Measurements from ENCODE around the gene NECAB2.

Gene NECAB2

DNA sequence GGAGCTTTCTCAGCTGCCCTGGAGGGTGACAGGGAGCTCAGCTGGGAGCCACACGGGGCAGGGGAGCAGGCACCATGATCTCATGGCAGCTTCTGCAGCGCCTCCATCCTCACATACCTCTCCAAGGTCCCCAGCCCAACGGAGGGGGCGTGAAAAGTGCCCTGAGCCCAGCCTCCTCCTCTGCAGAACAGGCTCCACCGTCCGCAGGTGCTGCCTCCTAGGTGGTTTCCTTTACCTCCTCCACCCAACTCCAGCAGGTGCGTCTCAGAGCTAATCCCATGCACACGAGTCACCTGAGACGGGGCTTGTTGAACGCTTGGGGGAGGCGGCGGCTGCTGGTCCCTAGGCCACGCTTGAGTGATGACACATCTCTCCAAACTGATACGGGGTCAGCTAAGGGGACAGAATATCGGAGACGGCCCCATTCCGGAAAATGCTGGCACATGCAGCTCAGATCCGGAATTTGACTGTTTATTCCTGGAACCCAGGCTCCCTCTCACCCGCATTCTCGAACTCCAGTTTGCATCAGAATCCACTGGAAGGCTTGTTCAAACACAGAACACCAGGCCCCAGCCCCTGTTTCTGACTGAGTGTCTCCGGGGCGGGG is 74.9 kb downstream of the NECAB2 start:
- DNase-seq (ENCODE audit: low read depth) = no peak
- TF ChIP-seq CTCF (IDR thresholded peaks at IDR 0.05; ENCODE audit: low read depth, low read length, missing control alignments) = no peak
- no peak overlapping the region for H3K4me3 ChIP-seq (ENCODE audit: low read depth, low read length)

DNA sequence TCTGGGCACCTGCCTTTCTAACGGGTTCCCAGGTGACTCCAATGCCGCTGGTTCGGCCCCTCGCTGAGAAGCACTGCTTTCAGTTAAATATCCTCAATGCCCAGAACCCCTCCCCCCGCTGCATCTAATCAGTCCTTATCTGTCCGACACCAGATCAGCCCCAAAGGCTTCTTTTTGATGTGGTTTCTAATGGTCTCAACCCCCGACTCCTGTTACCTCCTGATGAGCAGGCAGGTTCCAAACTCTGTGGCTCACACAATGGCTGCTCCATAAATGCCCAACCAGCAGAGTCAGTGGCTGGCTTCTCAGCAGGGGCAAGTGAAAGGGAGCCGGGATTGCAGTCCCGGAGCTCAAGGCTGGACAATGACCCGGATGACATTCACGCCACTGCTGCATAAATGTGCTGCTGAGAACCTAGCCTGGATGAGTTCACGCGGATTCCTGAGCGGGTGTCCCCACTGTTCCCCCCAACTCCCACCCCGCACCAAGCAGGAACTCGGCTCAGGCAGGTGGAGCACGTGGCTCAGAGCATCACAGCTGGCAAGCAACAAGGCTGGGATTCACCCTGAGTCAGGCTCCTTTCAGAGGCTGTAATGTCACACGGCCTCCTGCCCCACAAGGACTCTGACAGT is 75.6 kb downstream of the NECAB2 start:
- TF ChIP-seq CTCF (IDR thresholded peaks at IDR 0.05; ENCODE audit: low read depth, low read length, missing control alignments) = no peak
- DNase-seq (ENCODE audit: low read depth) = no peak
- no peak overlapping the region for H3K4me3 ChIP-seq (ENCODE audit: low read depth, low read length)

DNA sequence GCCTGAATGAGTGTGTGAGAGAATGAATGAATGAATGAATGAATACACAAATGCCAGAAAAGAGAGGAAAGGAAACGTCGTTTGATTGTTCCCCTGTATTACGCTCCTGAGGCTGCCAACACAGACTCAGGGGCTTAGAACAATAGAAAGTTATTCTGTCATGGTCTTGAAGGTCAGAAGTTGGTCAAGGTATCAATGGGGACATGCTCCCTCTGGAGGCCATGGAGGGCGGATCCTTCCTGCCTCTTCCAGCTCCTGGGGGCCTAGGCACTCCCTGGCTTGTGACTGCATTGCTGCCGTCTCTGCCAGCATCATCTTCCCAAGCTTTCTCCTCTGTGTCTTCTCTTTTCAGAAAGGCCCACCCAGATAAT is 76.1 kb downstream of the NECAB2 start:
- no peak overlapping the region for H3K4me3 ChIP-seq (ENCODE audit: low read depth, low read length)
- TF ChIP-seq CTCF (IDR thresholded peaks at IDR 0.05; ENCODE audit: low read depth, low read length, missing control alignments) = peak; percentile 29
- no peak for DNase-seq (ENCODE audit: low read depth)

DNA sequence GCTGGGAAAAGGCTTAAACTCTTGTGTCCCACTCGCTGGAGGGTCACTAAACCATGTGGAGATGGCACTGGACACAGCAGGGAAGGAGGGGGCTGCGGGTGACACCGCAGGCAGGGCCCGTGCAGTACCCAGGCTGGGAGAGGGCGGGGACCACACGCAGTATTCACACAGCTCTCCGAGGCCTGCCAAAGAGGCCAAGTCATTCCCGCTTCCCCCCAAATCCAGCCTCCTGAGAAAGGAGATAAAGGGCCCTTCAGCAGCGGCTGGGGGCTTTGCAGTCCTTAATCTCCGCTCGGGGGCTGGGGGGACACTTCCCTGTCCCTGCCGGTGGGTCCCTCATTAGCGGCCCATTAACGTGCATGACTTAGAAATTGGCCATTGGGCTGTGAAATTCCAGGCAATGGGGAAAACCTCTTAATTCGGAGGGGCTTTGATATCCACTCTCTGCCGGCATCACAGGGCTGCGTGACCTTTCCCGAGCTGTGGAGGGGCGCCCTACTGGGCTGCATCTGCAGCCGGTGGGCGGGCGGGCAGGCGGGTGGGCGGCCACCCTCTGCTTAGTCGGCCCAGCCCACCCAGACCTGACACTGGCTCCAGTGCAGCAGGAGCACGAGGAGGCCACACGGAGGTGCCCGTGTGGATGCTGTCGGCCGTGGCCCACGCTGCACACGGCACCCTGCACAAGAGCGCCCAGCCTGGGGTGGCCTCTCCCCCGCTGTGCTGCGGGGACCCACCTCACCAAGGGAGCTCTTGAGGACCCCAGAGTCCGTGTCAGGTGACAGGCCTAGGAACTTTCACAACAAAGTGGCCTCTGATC is 77.2 kb downstream of the NECAB2 start:
- no peak for TF ChIP-seq CTCF (IDR thresholded peaks at IDR 0.05; ENCODE audit: low read depth, low read length, missing control alignments)
- no peak for DNase-seq (ENCODE audit: low read depth)
- H3K4me3 ChIP-seq (ENCODE audit: low read depth, low read length) = no peak overlapping the region

- no peak for DNase-seq (ENCODE audit: low read depth)
- no peak for TF ChIP-seq CTCF (IDR thresholded peaks at IDR 0.05; ENCODE audit: low read depth, low read length, missing control alignments)
- H3K4me3 ChIP-seq (ENCODE audit: low read depth, low read length) = no peak overlapping the region
Observed at GRCh38 chr16:84045818-84046470, 77.9 kb downstream of the NECAB2 start.

DNA sequence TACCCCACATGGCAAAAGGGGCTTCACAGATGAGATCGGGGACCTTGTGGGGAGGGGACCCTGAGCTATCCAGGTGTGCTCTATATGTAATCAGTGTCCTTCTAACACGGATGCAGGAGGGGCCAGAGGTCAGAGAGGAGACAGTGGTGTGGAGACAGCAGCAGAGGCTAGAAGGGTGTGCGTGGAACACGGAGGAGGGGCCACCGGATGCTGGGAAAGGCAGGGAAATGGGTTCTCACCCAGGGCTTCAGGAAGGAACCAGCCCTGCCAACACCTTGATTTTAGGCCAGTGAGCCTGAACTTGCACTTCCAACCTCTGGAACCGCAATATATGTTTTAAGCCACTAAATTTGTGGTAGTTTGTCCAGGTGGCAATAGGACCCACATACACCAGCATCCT is 79.2 kb downstream of the NECAB2 start:
- no peak for DNase-seq (ENCODE audit: low read depth)
- no peak overlapping the region for H3K4me3 ChIP-seq (ENCODE audit: low read depth, low read length)
- TF ChIP-seq CTCF (IDR thresholded peaks at IDR 0.05; ENCODE audit: low read depth, low read length, missing control alignments) = no peak
